Large intestine (tissue), 3 donors: ENCODE data around the gene FAF2. TPM values are rescaled to one million over a fixed set of nuclear protein-coding genes. Genes with fewer than 3 reads are reported as not detected.
A peak's percentile ranks its signal among the peaks of the same experiment; 100 is the strongest.

ENCODE experiments used
- DNase-seq, 2 donors: peaks; one replicate each; pipeline versions ENCODE4 v3.0.0 to v3.0.0-alpha.2; 2013
- H3K27ac ChIP-seq: one replicate; pipeline ENCODE4 v1.5.1; 2013; ENCODE audit warnings: low read length
- H3K27me3 ChIP-seq: 2 replicates; pipeline ENCODE4 v1.6.1; 2013; ENCODE audit warnings: low read length; ENCODE audit not compliant: control insufficient read depth, insufficient read depth
- H3K36me3 ChIP-seq: 2 replicates; pipeline ENCODE4 v1.6.1; 2013; ENCODE audit warnings: low read length; ENCODE audit not compliant: control insufficient read depth, insufficient read depth
- H3K4me1 ChIP-seq: one replicate; pipeline ENCODE4 v1.6.1; 2013; ENCODE audit warnings: low read length; ENCODE audit not compliant: control insufficient read depth, insufficient read depth
- H3K4me3 ChIP-seq: one replicate; pipeline ENCODE4 v1.5.1; 2013; ENCODE audit warnings: low read length
- H3K9me3 ChIP-seq: one replicate; pipeline ENCODE4 v1.6.1; 2013; ENCODE audit warnings: mild to moderate bottlenecking, low read depth, low read length, moderate library complexity; ENCODE audit not compliant: control insufficient read depth
- WGBS: methylation state at CpG from one replicate; pipeline ENCODE4 v1.1.5; 2013; ENCODE audit warnings: low lambda C conversion rate; ENCODE audit not compliant: insufficient coverage; 5-methylcytosine and 5-hydroxymethylcytosine counted together
- polyA plus RNA-seq: library from polyadenylated mRNA; unstranded; fragments of 120-200 nt; gene quantifications from one replicate; pipeline ENCODE4 v1.2.1, GENCODE V29; 2013

FAF2 gene
- polyA plus RNA-seq, 1 donor: 50.9 TPM

- no peak for DNase-seq
- Histone ChIP-seq H3K27ac (no peak overlapping the region), H3K36me3 (peaks cover 51% of the 10 kb centered on the region), H3K4me1 (peaks cover 21% of the 10 kb centered on the region), H3K9me3 (no peaks in the 10 kb centered on the region), H3K4me3 (no peak overlapping the region), H3K27me3 (no peaks in the 10 kb centered on the region)
- WGBS: no CpG with 5 or more reads among the region's 11 CpGs
Observed at GRCh38 chr5:176529741-176530141, 81.6 kb downstream of the FAF2 start.

- Histone ChIP-seq H3K27ac (no peak overlapping the region), H3K9me3 (no peaks in the 10 kb centered on the region), H3K36me3 (peaks cover 51% of the 10 kb centered on the region), H3K4me1 (peaks cover 29% of the 10 kb centered on the region), H3K27me3 (no peaks in the 10 kb centered on the region), H3K4me3 (no peak overlapping the region)
- DNase-seq: no peak
- WGBS: no CpG with 5 or more reads among the region's 28 CpGs
Observed at GRCh38 chr5:176530393-176530982, 82.3 kb downstream of the FAF2 start.

DNA sequence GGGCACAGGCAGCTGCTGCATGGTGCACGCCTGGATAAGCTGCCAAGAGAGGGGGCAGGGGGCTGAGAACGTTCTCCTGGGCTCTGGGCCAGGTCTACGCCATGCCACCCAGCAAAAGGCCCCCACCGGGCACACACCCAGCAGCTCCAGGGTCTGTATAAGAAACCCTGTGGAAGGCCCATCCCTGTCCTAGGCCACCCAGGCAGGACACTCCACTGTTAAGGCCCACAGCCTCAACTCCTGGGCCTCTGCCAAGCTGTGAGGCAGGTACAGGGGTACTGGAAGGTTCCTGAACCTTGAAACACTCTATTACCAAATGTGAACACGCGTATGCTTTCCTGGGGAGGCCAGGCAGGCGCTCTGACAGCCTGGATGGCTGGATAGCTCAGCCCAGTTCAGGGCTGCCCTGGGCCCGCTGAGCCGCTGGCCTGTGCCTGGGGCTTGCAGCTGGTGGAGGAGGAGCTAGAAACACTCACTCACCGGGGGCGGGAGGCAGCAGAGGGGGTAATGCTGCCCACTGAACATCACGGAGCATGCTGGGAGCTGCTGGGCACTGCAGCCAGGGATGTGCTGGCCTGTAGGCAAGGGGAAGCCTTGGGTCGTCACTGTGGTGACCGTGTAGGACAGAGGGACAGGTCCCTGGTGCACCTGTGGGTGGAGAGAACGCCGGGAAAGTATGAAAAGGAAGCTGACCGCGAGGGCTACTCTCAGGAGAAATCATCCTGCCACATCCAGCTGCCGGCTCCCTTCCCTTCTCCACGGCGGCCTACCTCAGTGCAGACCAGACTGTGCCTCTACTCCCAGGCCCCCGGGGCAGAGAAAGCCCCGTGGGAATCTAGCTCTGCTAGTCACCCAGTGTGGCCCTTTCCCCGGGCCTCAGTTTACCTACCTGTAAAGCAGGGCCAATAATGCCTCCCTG is 83.1 kb downstream of the FAF2 start:
- peaks cover 51% of the 10 kb centered on the region for H3K36me3 ChIP-seq
- no CpG with 5 or more reads among the region's 24 CpGs for WGBS
- H3K4me1 ChIP-seq: peaks cover 29% of the 10 kb centered on the region

GRCh38 chr5:176531902-176532493 is 83.8 kb downstream of the FAF2 start:
- Histone ChIP-seq H3K27me3 (no peaks in the 10 kb centered on the region), H3K4me1 (peaks cover 29% of the 10 kb centered on the region), H3K36me3 (peaks cover 51% of the 10 kb centered on the region), H3K4me3 (no peak overlapping the region), H3K9me3 (peaks cover under 1% of the 10 kb centered on the region), H3K27ac (no peak overlapping the region)
- no CpG with 5 or more reads among the region's 28 CpGs for WGBS
- no peak for DNase-seq

More for the DNA sequence above, 83.1 kb downstream of the FAF2 start:
- no peak overlapping the region for H3K27ac ChIP-seq
- H3K27me3 ChIP-seq: no peaks in the 10 kb centered on the region
- H3K4me3 ChIP-seq: no peak overlapping the region
- no peak for DNase-seq
- no peaks in the 10 kb centered on the region for H3K9me3 ChIP-seq

DNA sequence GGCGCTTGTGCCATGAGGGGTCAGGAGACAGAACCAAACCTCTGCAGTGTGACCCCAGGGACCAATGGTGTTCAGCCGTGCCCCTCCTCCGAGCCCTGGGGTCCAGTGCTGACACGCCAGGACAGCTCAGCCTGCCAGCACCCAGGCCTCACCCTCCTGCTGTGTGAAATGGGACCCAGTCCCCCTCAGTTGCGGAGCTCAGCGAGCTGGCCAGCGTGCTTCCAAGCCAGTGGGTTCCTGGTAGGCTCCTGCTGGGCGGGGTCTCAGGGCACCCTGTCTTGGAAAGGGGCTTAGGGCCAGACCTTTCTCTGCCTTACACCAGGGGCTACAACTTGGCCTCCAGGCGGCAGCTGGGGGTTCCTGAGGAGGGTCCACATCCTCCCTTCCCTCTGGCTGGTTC is 84.6 kb downstream of the FAF2 start:
- H3K27me3 ChIP-seq: no peaks in the 10 kb centered on the region
- no peak overlapping the region for H3K27ac ChIP-seq
- H3K4me3 ChIP-seq: no peak overlapping the region
- no CpG with 5 or more reads among the region's 9 CpGs for WGBS
- H3K9me3 ChIP-seq: peaks cover 2% of the 10 kb centered on the region
- peaks cover 43% of the 10 kb centered on the region for H3K36me3 ChIP-seq
- peaks cover 29% of the 10 kb centered on the region for H3K4me1 ChIP-seq
- no peak for DNase-seq

DNA sequence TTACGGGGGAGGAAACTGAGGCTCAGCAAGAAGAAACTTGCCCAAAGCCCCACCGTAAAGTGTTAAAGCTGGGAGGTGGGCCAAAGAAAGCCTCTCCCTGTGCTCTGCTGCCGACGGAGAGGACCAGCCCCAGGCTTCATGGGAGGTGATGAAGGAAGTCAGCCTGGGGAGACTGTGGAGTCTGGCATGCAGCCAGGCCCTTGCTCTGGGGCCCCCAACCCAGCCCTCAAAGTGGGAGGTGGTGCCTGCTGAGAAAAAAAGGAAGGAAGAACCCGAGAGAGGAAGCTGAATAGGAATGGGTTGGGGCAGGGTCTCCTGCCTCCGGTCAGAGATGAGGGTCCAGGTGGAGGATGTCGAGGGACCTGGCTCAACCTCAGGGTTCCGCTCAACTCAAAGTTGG is 85.2 kb downstream of the FAF2 start:
- no CpG with 5 or more reads among the region's 8 CpGs for WGBS
- H3K4me3 ChIP-seq: no peak overlapping the region

DNA sequence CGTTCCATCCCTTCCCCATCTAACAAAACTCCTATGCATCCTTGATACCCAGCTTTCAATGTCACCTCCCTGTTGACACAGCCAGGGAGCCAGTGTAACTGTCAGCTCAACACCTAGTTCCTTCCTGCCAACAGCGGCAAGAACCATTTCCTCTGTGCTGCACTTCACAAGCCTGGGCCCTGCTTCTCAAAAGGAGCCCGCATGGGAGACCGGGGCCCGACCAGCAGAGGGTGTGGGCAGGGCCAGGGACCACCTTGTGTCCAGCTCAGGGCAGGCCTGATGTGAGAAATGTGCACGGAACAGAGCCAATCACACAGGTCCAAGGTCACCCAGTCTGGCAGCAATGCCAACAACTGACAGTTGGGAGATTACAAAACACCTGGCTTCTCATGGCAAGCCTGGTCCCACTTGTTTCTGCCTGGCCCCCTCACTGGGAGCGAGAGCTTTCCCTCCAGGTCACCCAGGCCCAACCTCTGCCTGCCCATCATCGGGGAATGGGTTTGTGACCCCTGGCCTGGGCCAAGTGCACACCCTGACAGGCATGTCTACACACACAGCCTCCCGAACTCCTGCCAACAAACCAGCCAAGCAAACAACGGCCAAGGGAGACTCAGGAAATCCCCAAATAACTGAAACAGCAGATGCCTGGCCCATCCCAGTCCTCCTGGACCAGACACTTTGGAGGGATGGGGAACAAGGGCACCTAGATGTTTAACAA is 85.9 kb downstream of the FAF2 start:
- Histone ChIP-seq H3K27me3 (no peaks in the 10 kb centered on the region), H3K4me3 (no peak overlapping the region), H3K27ac (peak overlapping the region; percentile 100), H3K36me3 (peaks cover 31% of the 10 kb centered on the region), H3K4me1 (peaks cover 38% of the 10 kb centered on the region), H3K9me3 (peaks cover 2% of the 10 kb centered on the region)
- 40% methylated on average over 1 of the region's 10 CpGs for WGBS
- peak in 1 of 2 donors; percentile 54 for DNase-seq

More for the DNA sequence above, 85.2 kb downstream of the FAF2 start:
- peak in 1 of 2 donors; percentile 61 for DNase-seq
- Histone ChIP-seq H3K9me3 (peaks cover 2% of the 10 kb centered on the region), H3K4me1 (peaks cover 34% of the 10 kb centered on the region), H3K36me3 (peaks cover 37% of the 10 kb centered on the region), H3K27me3 (no peaks in the 10 kb centered on the region), H3K27ac (peak overlapping the region; percentile 100)

DNA sequence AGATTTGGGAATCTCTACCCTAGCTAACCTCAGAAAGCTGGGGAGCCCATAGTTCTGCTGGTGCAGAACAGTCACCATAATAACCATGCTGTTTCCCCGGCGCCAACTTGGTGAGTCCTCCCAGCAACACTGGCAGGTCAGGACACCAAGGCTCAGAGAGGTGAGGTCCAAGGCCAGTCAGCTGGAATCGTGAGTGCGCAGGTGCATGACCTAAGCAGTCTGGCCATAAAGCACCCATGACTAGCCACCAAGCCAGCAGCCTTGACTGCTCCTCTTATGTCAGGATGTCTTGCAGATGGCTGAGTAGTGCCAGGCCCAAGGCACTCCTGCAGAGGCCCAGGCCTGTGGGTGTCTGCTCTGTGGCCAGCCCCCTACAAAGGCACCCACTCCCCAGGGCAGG is 86.5 kb downstream of the FAF2 start:
- H3K9me3 ChIP-seq: peaks cover 2% of the 10 kb centered on the region
- H3K36me3 ChIP-seq: peaks cover 25% of the 10 kb centered on the region
- H3K4me3 ChIP-seq: no peak overlapping the region
- peak overlapping the region; percentile 100 for H3K27ac ChIP-seq
- WGBS: no CpG with 5 or more reads among the region's 4 CpGs
- H3K4me1 ChIP-seq: peaks cover 38% of the 10 kb centered on the region
- DNase-seq: peak in 1 of 2 donors; percentile 42
- no peaks in the 10 kb centered on the region for H3K27me3 ChIP-seq

DNA sequence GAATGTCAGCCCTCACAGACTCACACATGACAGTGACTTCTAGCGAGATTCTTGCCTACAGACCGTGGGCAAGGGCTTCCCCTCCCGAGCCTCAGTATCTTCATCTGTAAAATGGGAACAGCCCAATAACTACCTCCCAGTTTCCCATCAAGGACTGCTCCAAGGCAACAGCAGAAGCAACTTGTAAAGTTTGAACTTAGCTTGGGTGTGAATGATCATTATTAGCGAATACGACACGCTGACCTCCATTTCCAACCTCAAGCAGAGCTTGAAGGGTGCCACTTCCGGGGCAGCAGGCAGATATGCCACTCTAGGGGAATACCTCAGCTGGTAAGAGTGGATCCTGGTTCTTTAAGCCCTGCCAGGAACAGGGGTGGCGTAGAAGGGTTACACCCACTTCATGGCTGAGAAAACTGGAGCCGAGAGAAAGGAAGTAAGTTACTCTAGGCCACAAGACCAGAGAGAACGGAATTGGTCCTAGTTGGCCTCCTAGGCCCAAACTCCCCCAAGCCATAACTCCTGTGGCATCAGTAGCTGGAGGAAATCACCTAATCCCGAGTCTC is 87.0 kb downstream of the FAF2 start:
- DNase-seq: peak in 1 of 2 donors; percentile 67
- peak overlapping the region; percentile 100 for H3K27ac ChIP-seq
- H3K9me3 ChIP-seq: peaks cover 2% of the 10 kb centered on the region
- peaks cover 23% of the 10 kb centered on the region for H3K36me3 ChIP-seq
- peak overlapping the region; percentile 98 for H3K4me3 ChIP-seq
- WGBS: no CpG with 5 or more reads among the region's 11 CpGs
- H3K4me1 ChIP-seq: peaks cover 38% of the 10 kb centered on the region
- H3K27me3 ChIP-seq: no peaks in the 10 kb centered on the region
